Keratinocyte (primary cell): ENCODE data around the gene FAM118B.

Source experiments
- CTCF ChIP-seq, 3 experiments: IDR thresholded peaks in 1 of 3; conservative IDR thresholded peaks in 1 of 3; optimal IDR thresholded peaks in 1 of 3; 2 replicates in 2 of 3; 3 replicates in 1 of 3; pipeline versions ENCODE3 to v1.5.1; 2011; ENCODE audit warnings: low read length in 3 of 3, mild to moderate bottlenecking in 3 of 3, moderate library complexity in 2 of 3, control low read depth in 1 of 3, inconsistent platforms in 1 of 3; ENCODE audit not compliant: insufficient read depth in 2 of 3; ENCODE audit errors: extremely low read depth in 1 of 3
- EZH2 ChIP-seq: IDR thresholded peaks from one replicate; pipeline ENCODE4 v1.6.1; 2012; ENCODE audit warnings: inconsistent platforms, mild to moderate bottlenecking, low read length, moderate library complexity

GRCh38 chr11:126226334-126227084, 14.9 kb downstream of the FAM118B start:
- TF ChIP-seq CTCF (optimal IDR thresholded peaks at IDR 0.05 in 1 of 3, IDR thresholded peaks at IDR 0.05 in 1 of 3, conservative IDR thresholded peaks at IDR 0.05 in 1 of 3; ENCODE audit: extremely low read depth in 1 of 3, insufficient read depth in 2 of 3, low read length in 3 of 3) (no peak), EZH2 (no peak)
